ENCODE data around the gene PRADC1.

Gene PRADC1

GRCh38 chr2:73258186-73258912, 25.3 kb upstream of the PRADC1 start:
- DNase-seq, result no peak

- DNase-seq, result peak in 1 of 2 donors; percentile 21
These were observed 24.5 kb upstream of the PRADC1 start for GRCh38 chr2:73257425-73258125.

GRCh38 chr2:73257021-73257420, 24.0 kb upstream of the PRADC1 start:
- DNase-seq, result no peak

- no peak for DNase-seq
These were observed 23.5 kb upstream of the PRADC1 start for GRCh38 chr2:73256618-73256922.

- no peak for DNase-seq
These were observed 23.0 kb upstream of the PRADC1 start for GRCh38 chr2:73255907-73256617.

- DNase-seq, result no peak
These were observed 22.1 kb upstream of the PRADC1 start for GRCh38 chr2:73255007-73255644.

GRCh38 chr2:73254343-73255006, 21.4 kb upstream of the PRADC1 start:
- no peak for DNase-seq

- DNase-seq, result peak; percentile 47 to 68
These were observed 20.9 kb upstream of the PRADC1 start for GRCh38 chr2:73253901-73254300.

- DNase-seq, result peak in 1 of 2 donors; percentile 9
These were observed 20.4 kb upstream of the PRADC1 start for GRCh38 chr2:73253400-73253799.

- DNase-seq, result no peak
These were observed 19.4 kb upstream of the PRADC1 start for GRCh38 chr2:73252238-73253027.

GRCh38 chr2:73250872-73251846, 18.1 kb upstream of the PRADC1 start:
- DNase-seq, result no peak

- DNase-seq, result no peak
These were observed 16.6 kb upstream of the PRADC1 start for GRCh38 chr2:73249636-73250035.

GRCh38 chr2:73246850-73247249, 13.8 kb upstream of the PRADC1 start:
- DNase-seq, result no peak

- DNase-seq, result no peak
These were observed 11.5 kb upstream of the PRADC1 start for GRCh38 chr2:73244580-73244979.

GRCh38 chr2:73243884-73244570, 11.0 kb upstream of the PRADC1 start:
- no peak for DNase-seq

GRCh38 chr2:73239776-73240175, 6.7 kb upstream of the PRADC1 start:
- no peak for DNase-seq

GRCh38 chr2:73238976-73239375, 5.9 kb upstream of the PRADC1 start:
- DNase-seq, result no peak

GRCh38 chr2:73238149-73238548, 5.1 kb upstream of the PRADC1 start:
- no peak for DNase-seq

- no peak for DNase-seq
These were observed 4.1 kb upstream of the PRADC1 start for GRCh38 chr2:73237168-73237567.

GRCh38 chr2:73235315-73236028, 2.4 kb upstream of the PRADC1 start:
- DNase-seq, result no peak
